HepG2 (cell line): ENCODE data around the gene GP1BA. TPM values are rescaled to one million over a fixed set of nuclear protein-coding genes. Genes with fewer than 3 reads are reported as not detected.
A peak's percentile ranks its signal among the peaks of the same experiment; 100 is the strongest.

Experiments
- ATF5 ChIP-seq: sonication (generic); formaldehyde crosslinking; IDR thresholded peaks from 2 replicates; pipeline ENCODE4 v1.4.0; 2020; ENCODE audit warnings: mild to moderate bottlenecking, low read depth, missing genetic modification reagents
- CENPBD1 ChIP-seq: sonication (generic); formaldehyde crosslinking; IDR thresholded peaks from 2 replicates; pipeline ENCODE4 v1.8.0; 2022; ENCODE audit warnings: missing genetic modification reagents, low read depth, mild to moderate bottlenecking, borderline replicate concordance
- CREB3 ChIP-seq: sonication (generic); formaldehyde crosslinking; IDR thresholded peaks from 2 replicates; pipeline ENCODE4 v1.5.0; 2020; ENCODE audit warnings: missing genetic modification reagents
- GPN1 ChIP-seq: sonication (generic); formaldehyde crosslinking; IDR thresholded peaks from 2 replicates; pipeline ENCODE4 v1.5.1; 2020; ENCODE audit warnings: missing genetic modification reagents, borderline replicate concordance
- HNRNPL ChIP-seq: fragments of 200-400 bp; formaldehyde crosslinking; IDR thresholded peaks from 2 replicates; pipeline ENCODE4 v1.6.1; 2017; ENCODE audit warnings: mild to moderate bottlenecking, low read depth, low read length
- IKZF1 ChIP-seq: fragments of 450-650 bp; IDR thresholded peaks from 2 replicates; pipeline ENCODE4 v1.7.1; 2016
- NFE2 ChIP-seq: sonication (generic); formaldehyde crosslinking; IDR thresholded peaks from 2 replicates; pipeline ENCODE4 v1.4.0; 2020; ENCODE audit warnings: missing genetic modification reagents
- NR2C2 ChIP-seq: sonication (generic); formaldehyde crosslinking; IDR thresholded peaks from 2 replicates; pipeline ENCODE4 v1.4.0; 2020; ENCODE audit warnings: missing genetic modification reagents, mild to moderate bottlenecking, moderate library complexity, borderline replicate concordance
- PHF21A ChIP-seq: sonication (generic); formaldehyde crosslinking; IDR thresholded peaks from 2 replicates; pipeline ENCODE4 v1.5.0; 2020; ENCODE audit warnings: mild to moderate bottlenecking, missing genetic modification reagents
- PRPF4 ChIP-seq: fragments of 200-400 bp; formaldehyde crosslinking; IDR thresholded peaks from 2 replicates; pipeline ENCODE4 v1.6.1; 2016; ENCODE audit warnings: low read length, low read depth; ENCODE audit not compliant: poor library complexity, severe bottlenecking
- SNRNP70 ChIP-seq: fragments of 200-400 bp; formaldehyde crosslinking; IDR thresholded peaks from 2 replicates; pipeline ENCODE4 v1.6.1; 2017; ENCODE audit warnings: mild to moderate bottlenecking, low read depth, low read length, moderate library complexity
- TBX2 ChIP-seq: sonication (generic); formaldehyde crosslinking; IDR thresholded peaks from 2 replicates; pipeline ENCODE4 v1.5.0; 2020; ENCODE audit warnings: missing genetic modification reagents, mild to moderate bottlenecking, borderline replicate concordance
- THAP7 ChIP-seq: sonication (generic); formaldehyde crosslinking; IDR thresholded peaks from 2 replicates; pipeline ENCODE4 v1.8.1; 2023; ENCODE audit warnings: mild to moderate bottlenecking, missing genetic modification reagents
- TOPORS ChIP-seq: sonication (generic); formaldehyde crosslinking; IDR thresholded peaks from 2 replicates; pipeline ENCODE4 v1.8.0; 2023; ENCODE audit warnings: mild to moderate bottlenecking, missing genetic modification reagents
- ZBTB37 ChIP-seq: sonication (generic); formaldehyde crosslinking; IDR thresholded peaks from 2 replicates; pipeline ENCODE4 v1.4.0; 2020; ENCODE audit warnings: mild to moderate bottlenecking, missing genetic modification reagents
- ZFP36 ChIP-seq: fragments of 150-350 bp; IDR thresholded peaks from 2 replicates; pipeline ENCODE4 v1.6.1; 2018; ENCODE audit warnings: borderline replicate concordance, low read length, low read depth; ENCODE audit not compliant: partially characterized antibody
- ZNF253 ChIP-seq: sonication (generic); formaldehyde crosslinking; IDR thresholded peaks from 2 replicates; pipeline ENCODE4 v1.8.0; 2022; ENCODE audit warnings: mild to moderate bottlenecking, missing genetic modification reagents, borderline replicate concordance
- ZNF691 ChIP-seq: sonication (generic); formaldehyde crosslinking; IDR thresholded peaks from 2 replicates; pipeline ENCODE4 v1.4.0; 2020; ENCODE audit warnings: missing genetic modification reagents, low read depth, mild to moderate bottlenecking, borderline replicate concordance
- polyA plus RNA-seq, 8 experiments: library from polyadenylated mRNA; depleted of rRNA in 3 of 8; stranded (reverse) in 7 of 8; unstranded in 1 of 8; fragments of >200 nt; fragmentation: Illumina TruSeq in 4 of 8; extraction: Trizol in 4 of 8; gene quantifications; 2 replicates each; pipeline versions ENCODE4 v1.2.1 to v1.2.3, GENCODE V29; 2011 to 2016; ENCODE audit warnings: low read depth in 4 of 8, missing spikeins in 1 of 8, mixed read lengths in 1 of 8; ENCODE audit not compliant: insufficient read depth in 1 of 8
- total RNA-seq, 5 experiments: library from RNA; depleted of rRNA; stranded (reverse); fragments of >200 nt; fragmentation: Illumina TruSeq; extraction: Trizol; gene quantifications; 2 replicates each; pipeline ENCODE4 v1.2.3, GENCODE V29; 2016; ENCODE audit warnings: low read depth in 1 of 5

The GP1BA gene
- total and polyA plus RNA-seq, 2 of the 13 experiments (the other 11 are each of a cell fraction or from before 2014, with no cell fraction given) = not detected

- TF ChIP-seq ZBTB37 (CRISPR knock-in tag) (0 out of 2 replicates have a peak, but pooled peaks have one; percentile 0), IKZF1 (no peak), PRPF4 (no peak), ZNF691 (CRISPR knock-in tag) (no peak), TBX2 (CRISPR knock-in tag) (peak; percentile 79), CENPBD1 (CRISPR knock-in tag) (no peak), NFE2 (CRISPR knock-in tag) (no peak), PHF21A (CRISPR knock-in tag) (peak; percentile 46; the same call in 1 of the 2 replicates), CREB3 (CRISPR knock-in tag) (no peak), GPN1 (CRISPR knock-in tag) (no peak), ZFP36 (no peak), TOPORS (CRISPR knock-in tag) (0 out of 2 replicates have a peak, but pooled peaks have one; percentile 11), ATF5 (CRISPR knock-in tag) (no peak), SNRNP70 (no peak), THAP7 (0 out of 2 replicates have a peak, but pooled peaks have one; percentile 74), ZNF253 (no peak), HNRNPL (no peak), NR2C2 (CRISPR knock-in tag) (peak; percentile 48; the same call in 1 of the 2 replicates)
These were observed 7.9 kb downstream of the GP1BA start, which contains the start of the genes RNF167 and SLC25A11 (continued) for GRCh38 chr17:4939796-4940554.
